UCSD-AML1 (cell line): ENCODE data around the gene COTL1.
A peak's percentile ranks its signal among the peaks of the same experiment; 100 is the strongest.
"Not testable (repeated sequence)": the region's sequence is repeated elsewhere in the genome, so short reads cannot be mapped to it uniquely, and the experiment has no call there.

Experiments used
- DNase-seq: peaks from one replicate; lab custom pipeline; 2025; ENCODE audit not compliant: unreplicated experiment; lab: John Stamatoyannopoulos, UW

COTL1 gene

DNA sequence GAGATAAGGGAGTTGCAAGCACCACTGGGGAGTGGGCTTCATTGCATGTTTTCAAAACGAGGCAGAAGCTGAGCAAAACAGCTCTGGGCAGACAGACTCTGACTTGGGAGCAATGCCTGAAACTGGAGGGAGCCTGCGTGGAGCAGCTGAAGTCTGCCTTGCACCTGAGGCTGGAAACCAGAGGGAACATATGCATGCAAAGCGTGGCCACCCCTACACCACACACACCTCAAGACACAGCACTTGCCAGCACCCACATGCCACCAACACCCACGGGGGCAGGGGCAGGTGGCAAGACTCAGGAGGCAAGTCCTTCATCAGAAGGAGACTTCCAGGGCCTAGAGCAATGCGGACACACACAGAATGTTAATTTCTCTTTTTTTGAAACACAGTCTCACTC, 45.8 kb downstream of the COTL1 start:
- DNase-seq: no peak

DNA sequence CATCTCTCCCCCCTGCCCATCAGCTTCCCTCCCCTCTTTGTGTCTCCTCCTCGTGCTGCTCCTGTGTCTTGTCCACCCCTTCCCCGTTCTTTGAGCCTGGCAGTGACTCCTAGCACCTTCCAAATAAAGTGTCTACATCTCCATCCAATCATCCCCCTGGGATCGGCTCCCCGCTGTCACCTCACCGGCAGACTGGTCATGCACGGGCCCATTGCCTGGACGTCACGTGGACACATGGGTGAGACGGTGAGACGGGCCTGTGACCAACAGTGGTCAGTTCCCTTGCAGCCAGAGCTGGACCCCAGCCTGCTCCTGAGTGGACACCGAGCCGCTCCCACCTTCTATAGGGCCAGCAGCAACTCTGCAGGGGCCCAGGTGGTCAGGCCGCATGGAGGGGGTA, 46.4 kb downstream of the COTL1 start:
- DNase-seq: no peak

DNA sequence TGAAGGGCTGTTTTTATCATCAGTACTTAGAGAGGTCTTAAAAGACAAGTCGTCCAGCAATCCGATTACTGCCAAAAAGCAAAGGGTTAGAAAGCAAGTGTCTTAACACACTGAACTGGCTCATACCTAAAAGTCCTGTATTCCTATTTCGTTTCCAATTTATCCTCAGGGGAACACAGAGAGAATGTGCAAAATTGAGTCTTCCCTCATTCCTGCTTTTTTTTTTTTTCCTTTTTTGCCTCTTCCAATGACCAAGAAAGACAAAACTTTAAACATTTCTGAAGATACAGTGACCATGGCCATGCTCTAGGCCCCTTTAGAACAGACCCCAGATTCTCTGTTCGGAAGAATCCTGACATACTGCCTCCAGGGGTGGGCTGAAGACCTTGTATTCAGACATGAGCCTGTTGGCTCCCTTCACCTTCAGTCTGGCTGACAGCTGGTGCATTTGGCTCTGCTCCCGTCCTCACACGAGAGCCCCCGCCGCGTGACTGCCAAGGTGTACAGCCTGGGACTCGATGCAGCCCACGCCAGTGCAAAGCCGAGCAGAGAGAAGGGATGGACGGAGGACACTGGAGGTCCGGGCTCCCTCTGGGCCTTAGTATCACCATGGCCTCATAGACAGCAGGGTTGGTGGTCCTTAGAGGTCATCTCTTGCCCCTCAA, 47.0 kb downstream of the COTL1 start:
- no peak for DNase-seq

DNA sequence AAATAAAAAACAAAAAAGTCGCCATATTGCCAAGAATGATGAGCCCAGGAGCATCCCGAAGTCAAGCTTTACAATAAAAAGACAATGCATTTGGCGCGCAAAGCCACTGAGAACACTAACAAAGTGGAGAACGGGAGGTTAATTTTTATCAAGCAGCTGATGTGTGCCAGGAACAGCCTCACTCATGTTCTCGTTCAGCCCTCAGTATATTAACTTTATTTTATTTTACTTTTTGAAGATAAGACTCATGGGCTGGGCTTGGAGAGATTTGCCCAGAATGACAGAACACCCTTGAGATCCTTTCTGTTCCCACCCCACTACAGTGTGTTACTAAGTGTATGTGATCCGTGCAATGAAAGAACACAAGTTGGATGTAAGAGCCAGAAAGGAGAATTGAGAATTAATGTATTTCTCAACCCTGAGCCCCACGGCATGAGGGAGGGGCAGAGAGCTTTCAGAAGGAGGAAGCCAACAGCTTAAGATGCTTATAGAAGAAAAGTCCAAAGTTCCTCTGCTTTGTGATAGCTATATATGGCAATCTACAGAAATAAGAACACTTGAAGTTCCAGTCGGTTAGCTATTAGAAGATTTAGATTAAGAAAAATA, 48.4 kb downstream of the COTL1 start:
- no peak for DNase-seq

DNA sequence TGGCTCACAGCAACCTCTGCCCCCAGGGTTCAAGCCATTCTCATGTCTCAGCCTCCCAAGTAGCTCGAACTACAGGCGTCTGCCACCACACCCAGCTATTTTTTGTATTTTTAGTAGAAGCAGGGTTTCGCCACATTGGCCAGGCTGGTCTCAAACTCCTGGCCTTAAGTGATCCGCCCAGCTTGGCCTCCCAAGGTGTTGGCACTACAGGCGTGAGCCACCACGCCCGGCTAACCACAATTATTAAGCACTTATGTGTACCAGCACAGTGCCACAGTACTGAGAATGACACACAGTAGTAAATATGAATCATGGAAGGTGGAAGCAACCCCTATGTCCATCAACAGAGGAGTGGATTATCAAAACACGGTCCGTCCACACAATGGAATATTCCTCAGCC, 49.8 kb downstream of the COTL1 start:
- no peak for DNase-seq

DNA sequence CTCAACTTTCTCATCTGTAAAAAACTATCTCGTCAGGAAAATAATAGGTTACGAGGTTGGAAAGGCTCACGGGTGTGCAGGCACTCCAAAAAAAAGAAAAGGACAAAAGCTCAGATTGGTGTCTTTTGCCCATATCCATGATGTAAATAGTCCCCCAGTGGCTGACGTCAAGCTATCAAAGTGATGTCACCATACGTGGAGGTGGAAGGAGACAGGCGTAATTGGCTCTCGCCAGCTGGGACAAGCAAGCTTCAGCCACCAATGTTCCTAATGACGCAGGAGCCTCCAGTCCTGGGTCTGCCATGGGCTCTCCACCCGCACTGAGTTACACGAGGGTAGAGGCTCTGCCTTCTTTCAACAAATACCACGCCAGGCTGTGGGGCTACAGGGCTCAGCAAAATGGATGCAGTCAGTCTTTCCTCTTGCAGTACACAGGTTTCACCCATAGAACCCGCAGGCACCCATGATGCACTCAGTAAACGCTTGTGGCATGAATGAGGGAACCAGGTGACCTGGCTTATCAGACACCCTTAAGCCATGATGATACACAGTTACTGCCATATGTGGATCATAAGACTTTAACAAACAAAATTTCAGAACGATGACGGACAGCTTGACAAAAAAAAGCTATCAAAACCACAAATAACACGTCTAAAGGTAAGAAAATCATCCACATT, 50.5 kb downstream of the COTL1 start:
- no peak for DNase-seq

DNA sequence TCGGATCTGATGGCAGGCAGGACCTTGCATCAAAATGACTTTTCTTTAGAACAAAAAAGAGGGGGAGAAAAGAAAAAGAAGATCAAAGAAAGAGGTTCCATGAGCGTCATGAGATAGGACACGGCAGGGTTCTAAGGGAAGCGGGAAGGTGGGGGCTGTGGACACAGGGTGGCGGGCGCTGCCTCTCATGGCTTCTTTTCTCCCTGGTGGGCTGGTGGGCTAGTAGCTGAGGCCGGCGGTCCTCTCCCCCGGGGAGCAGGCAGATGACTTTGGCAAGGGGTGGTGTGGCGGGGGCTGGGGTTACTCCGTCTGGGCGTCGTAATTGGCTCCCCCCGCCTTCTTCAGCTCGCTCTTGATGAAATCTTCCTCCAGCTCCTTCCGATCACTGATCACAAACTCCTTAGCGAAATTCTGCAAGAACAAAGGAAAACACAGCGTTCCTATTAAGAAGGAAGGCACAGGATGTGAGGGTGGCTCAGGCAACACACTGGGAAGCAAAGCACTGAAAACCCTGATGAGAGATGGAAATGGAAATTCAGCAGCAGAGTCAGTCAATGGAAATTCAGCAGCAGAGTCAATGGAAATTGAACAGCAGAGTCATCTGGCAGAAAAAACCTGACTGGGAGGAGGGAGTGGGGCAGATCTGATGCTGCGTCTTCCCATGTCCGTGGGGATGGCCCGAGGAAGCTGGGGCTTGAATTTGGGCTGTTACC, 51.2 kb downstream of the COTL1 start:
- DNase-seq: no peak

DNA sequence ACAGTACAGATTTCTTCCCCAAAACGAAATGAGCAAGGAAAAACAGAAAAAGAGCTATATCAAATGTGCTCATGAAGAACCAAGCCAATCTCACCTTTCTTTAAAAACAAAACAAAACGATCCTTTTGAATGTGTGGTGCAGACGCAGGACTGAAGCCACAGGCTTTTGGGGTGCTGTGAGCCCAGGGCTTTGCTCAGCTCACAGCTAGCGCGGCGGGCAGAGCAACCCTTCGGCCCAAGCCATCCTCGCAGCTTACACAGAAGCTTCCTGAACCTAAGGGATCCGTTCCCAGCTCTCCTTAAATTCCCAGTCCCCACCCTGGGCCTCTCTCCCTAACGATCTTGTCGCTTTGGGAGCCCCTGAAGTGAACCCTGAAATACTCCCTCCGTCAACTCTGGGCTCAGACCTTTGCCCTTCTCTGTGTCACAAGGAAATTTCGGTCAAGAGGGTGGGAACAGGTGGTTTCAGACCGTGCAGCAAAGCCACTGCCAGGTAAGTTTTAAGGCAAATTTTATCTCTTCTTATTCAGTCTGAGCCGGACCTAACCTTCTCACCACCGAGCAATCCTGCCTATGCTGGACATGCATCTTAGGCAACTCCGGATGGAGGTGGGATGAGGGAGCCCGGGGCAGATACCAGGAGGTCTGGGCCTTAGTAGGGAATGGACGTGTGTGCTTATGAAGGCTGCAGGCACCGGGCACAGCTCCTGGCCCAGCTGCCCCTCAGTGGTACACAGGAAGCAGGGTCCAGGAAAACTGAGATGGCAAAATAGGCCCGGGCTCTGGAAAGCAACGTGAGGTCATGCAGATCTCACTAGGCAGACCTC, 52.0 kb downstream of the COTL1 start:
- no peak for DNase-seq

DNA sequence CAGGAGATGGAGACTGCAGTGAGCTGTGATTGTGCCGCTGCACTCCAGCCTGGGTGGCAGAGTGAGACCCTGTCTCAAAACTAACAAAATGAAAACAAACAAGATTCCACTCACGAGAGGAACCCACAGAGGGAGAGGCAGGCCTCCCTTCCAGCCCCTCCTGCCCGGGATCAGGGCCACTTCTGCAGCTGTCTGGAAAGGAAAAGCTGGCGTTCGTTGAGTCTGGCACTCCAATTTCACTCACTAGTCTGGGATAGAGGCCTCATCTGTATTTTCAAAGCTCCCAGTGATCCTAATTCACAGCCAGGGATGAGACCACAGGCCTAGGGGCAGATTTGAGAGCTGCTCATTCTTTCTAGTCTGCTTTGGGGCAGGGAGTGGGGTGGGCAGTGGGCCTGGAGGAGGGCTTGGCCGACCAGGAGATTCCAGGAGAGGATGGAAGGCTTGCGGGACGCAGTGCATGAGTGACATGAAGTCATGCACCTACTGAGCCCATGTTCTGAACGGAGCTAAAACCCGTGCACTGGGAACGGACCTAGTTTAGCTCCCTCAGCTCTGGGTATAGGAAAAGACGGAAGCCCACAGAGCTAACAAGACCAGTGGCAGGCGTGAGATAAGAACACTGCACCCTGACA, 54.0 kb downstream of the COTL1 start:
- no peak for DNase-seq

DNA sequence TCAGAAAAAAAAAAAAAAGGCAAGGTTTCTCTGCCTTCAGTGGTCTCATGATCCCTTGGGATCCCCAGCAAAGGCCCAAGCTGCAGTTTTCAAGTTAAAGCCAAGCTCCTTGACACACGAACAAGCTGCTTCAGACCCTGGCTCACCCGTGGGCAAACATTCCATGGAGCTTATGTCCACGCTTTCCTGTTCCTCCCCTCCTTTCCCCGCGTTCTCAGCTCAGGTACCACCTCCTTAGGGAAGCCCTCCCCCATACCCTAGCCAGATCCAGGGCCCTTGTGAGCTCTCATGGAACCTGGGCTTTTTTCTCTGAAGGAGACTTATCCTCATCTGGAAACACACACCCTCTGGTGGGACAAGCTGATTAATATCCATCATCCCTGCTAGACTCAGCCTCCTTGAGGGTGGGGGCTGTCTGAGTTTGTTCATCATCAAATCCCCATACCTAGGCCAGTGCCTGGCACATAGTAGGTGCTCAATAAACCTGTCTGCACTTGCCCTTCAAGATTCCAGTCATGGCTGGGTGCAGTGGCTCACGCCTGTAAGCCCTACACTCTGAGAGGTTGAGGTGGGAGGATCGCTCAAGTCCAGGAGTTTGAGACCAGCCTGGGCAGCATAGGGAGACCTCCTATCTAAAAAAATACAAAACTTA, 54.7 kb downstream of the COTL1 start:
- DNase-seq: no peak

DNA sequence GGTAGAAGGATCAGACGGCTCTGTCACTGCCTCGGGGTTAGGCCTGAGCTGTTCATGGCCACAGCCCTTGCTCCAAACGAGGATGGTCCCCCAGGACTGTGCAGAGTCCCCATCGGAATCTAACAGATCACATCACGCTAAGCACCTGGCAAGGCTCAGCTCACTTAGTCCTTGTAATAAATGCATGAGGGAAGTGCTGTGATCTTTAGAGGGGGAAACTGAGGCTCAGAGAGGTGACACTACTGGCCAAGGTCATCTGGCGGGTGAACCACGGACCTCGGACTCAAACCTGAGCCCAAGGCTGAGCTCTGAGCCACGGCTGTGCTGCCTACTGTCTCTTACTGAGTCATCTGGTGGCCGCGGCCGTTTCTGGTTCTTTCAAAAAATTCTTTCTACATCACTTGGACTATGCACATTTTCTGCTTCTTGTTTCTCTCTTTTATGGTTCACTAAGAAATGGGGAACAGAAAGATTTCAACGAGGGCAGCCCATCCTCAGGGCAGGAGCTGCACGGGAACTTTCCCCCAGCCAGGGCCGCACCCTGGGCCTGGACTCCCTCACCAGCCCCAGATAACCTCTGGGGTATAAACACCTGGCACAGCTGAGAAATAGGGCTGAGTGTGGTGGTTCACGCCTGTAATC, 55.6 kb downstream of the COTL1 start:
- no peak for DNase-seq

DNA sequence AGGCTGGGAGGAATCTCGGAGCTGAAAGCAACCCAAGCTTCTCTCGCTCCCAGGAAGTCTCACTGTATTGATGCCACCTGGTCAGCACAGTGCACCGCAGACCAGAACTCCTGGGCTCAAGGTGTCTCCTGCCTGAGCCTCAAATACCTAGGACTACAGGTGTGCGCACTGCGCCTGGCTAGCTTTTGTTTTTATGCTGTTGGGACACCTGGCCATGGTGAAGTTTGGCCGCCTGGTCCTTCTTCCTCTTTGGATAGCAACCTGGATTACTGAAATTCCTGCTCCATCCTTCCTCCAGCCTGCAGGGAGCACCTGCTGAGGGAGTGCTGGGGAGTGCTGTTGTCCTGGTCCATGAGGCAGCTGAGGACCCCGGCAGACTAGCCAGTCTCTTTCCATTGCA, 56.6 kb downstream of the COTL1 start:
- DNase-seq: no peak

DNA sequence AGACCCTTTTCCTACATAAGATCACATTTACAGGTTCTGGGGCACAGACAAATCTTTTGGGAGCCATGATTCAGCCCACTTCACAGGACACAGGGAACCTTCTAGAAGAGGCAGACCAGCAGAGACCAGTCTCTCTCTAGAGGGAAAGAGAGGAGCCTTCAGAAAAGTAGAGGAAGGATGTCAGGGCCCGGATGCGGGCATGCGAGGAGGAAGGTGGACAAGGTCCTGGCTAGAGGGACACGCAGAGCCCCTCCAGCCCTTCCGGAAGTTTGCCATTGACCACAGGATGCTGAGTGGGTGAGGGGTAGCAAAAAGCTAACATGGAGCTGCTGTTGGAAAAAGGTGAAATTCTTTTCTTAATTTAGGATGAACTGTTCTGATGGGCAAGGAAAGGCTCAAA, 57.6 kb downstream of the COTL1 start:
- peak; percentile 59 for DNase-seq

DNA sequence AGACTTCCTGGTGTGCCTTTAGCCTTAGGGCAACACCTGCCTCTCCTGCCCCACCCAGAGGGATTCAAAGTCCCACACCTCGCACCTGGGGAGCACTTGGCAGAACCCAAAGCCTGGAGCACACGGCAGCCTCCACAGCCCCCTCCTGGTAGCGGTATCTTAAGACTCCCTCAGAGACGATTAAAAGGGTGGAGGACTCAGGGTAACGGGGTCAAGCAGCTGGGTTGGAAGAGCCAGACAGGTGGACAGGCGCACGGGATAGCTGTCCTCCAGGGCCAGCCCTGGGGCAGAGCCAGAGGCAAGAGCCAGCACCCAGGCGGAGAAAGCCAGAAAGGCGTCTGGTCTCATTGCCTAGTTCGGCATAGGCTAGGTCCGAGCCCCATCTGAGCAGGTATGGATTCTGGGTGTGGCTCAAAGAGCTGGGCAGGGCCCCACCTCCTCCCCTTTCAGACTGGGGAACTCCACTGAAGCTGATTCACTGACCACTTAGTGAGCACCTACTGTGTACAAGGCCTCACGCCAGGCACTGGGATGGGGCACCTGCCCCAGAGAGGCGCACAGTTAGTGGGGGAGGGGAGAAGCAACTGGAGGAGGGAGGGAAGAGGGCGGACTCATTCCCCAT, 58.5 kb downstream of the COTL1 start:
- DNase-seq: no peak

DNA sequence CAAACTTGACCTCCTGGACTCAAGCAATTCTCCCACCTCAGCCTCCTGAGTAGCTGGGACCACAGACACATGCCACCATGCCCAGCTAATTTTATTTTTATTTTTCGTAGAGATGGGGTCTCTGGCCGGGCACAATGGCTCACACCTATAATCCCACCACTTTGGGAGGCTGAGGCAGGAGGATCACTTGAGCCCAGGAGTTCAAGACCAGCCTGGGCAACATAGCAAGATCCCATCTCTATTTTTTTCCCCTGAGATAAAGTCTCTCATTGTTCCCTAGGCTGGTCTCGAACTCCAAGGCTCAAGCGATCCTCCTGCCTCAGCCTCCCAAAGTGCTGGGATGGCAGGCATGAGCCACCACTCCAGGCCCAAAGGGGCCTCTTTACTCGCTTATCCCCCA, 59.0 kb downstream of the COTL1 start:
- not testable (repeated sequence) for DNase-seq

DNA sequence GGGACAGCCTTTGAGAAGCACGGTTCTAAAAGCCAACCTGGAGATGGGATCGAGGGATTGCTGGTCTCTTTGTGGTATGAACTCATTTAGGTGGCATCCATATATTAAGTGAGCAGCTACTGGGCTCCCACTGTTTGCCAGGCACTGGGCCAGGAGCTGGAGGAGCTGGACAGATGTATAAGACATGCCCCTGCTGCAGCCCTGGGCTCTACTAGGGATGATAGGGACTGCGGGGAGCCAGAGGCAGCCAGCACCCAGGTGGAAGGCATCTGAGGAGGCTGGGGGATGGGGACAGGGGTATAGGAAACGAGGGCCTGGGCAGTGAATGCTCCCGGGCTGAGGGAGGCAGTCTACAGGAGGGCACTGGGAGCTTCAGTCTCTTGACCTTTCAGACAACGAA, 60.4 kb downstream of the COTL1 start:
- no peak for DNase-seq

DNA sequence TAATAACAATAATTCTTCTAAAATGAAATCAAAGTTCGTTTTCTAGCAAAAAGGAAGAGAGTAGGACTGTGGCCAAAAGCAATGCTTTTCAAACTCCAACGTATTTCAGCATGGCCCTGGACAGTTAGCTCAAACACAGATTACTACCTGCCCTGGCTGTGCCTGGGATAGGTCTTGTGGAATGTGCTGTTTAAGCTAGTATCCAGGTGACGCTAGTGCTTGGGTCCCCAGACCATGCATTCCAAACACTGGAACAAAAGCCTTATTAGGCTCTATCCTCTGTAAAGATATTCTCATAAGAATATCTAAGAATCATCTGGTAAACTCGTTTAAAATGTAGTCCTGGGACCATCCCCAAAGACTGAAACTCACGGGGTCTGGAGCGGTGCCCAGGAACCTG, 60.8 kb downstream of the COTL1 start:
- no peak for DNase-seq

DNA sequence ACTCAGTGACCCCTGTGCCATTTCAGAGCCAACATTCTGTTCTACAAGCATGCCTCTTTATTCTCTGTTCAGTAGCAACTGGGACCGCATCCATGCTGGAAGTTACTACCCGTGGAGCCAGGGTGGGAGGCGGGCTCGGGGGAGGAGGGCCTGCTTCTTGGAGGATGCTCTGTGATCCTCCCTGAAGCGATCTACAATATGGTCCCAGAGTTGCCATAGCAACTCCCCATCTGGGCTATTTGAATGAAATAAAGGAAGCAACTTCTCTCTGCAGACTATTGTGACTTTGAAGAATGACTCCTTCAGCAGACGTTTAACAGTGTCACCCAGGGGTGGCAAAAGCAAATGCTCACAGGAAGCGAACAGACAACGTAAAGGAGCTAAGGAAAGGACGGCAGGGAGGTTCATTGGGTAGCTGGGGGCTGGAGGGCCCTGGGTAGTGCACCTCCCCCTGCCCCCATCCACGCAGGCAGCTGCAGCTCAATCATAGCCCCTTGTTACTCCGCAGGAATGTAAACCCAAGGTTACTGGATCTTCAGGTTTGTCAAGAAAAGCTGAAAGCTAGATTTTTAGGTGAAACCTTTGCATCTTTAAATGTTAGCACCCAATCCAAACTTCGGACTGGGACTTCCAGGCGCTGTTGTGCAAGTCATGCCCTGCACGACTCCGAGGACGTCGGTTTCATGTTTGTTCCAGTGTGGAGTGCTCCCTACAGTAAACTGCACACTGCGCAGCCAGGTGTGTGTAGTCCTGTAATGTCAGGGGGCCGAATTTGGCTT, 62.3 kb downstream of the COTL1 start:
- no peak for DNase-seq
